Endothelial cell of umbilical vein (primary cell): Measurements from ENCODE around the gene ZNG1A. TPM values are rescaled to one million over a fixed set of nuclear protein-coding genes. Genes with fewer than 3 reads are reported as not detected.

Experiments
- BruUV-seq: library from RNA; stranded (reverse); fragments of 400-500 nt; replicated peaks from 2 replicates; lab custom pipeline; 2021; lab: Mats Ljungman, UMichigan
- CTCF ChIA-PET: fragments of 300-600, 350-600 bp; sonication (Branson Sonifier 250); formaldehyde crosslinking; loops from one replicate; lab custom pipeline; 2021; ENCODE audit warnings: antibody characterized with exemption, inconsistent platforms; lab: Charles Lee
- POLR2A ChIA-PET: fragments of 300-600, 350-600 bp; sonication (Branson Sonifier 250); formaldehyde crosslinking; loops from one replicate; lab custom pipeline; 2021; ENCODE audit warnings: antibody characterized with exemption, inconsistent platforms; lab: Charles Lee
- DNase-seq: peaks from one replicate; pipeline ENCODE4 v3.0.0-alpha.2; 2011; ENCODE audit warnings: low read depth, low spot score
- FAIRE-seq: peaks from 2 replicates; lab custom pipeline; 2011; peaks lifted over from hg19 to GRCh38; lab: Jason Lieb, UNC
- H2AFZ ChIP-seq: 2 replicates; pipeline ENCODE4 v1.6.0; 2012; ENCODE audit warnings: low read depth, low read length, control low read depth, inconsistent platforms
- H3K27ac ChIP-seq: 2 replicates; pipeline ENCODE4 v1.5.1; 2011; ENCODE audit warnings: low read depth, mild to moderate bottlenecking, control low read depth, low read length, moderate library complexity; ENCODE audit not compliant: insufficient read depth
- H3K27me3 ChIP-seq, 2 experiments: 2 replicates each; pipeline versions ENCODE4 v1.6.0 to v1.6.1; 2011; ENCODE audit warnings: low read length in 2 of 2, mixed read lengths in 1 of 2; ENCODE audit not compliant: control insufficient read depth in 2 of 2, insufficient read depth in 2 of 2
- H3K36me3 ChIP-seq, 2 experiments: 2 replicates in 1 of 2; 3 replicates in 1 of 2; pipeline ENCODE4 v1.5.1; 2011; ENCODE audit warnings: low read length in 2 of 2, mild to moderate bottlenecking in 1 of 2, moderate library complexity in 1 of 2; ENCODE audit not compliant: control insufficient read depth in 2 of 2, insufficient read depth in 2 of 2; ENCODE audit errors: extremely low read depth in 1 of 2
- H3K4me1 ChIP-seq: 3 replicates; pipeline ENCODE4 v1.5.1; 2011; ENCODE audit warnings: mild to moderate bottlenecking, low read length; ENCODE audit not compliant: control insufficient read depth, insufficient read depth; ENCODE audit errors: extremely low read depth
- H3K4me2 ChIP-seq: 2 replicates; pipeline ENCODE4 v1.6.1; 2011; ENCODE audit warnings: low read length, control low read depth, mixed read lengths; ENCODE audit not compliant: insufficient read depth
- H3K4me3 ChIP-seq, 3 experiments: fragments of 200-600 bp in 1 of 3; sonication (generic), shearing (Covaris generic) in 1 of 3; replicated peaks in 1 of 3; 2 replicates each; pipeline ENCODE4 v1.5.1; 2011 to 2016; ENCODE audit warnings: control low read depth in 3 of 3, low read length in 3 of 3, mild to moderate bottlenecking in 2 of 3, inconsistent platforms in 1 of 3, low read depth in 1 of 3, moderate library complexity in 1 of 3; ENCODE audit not compliant: insufficient read depth in 1 of 3
- H3K79me2 ChIP-seq: 2 replicates; pipeline ENCODE4 v1.6.0; 2012; ENCODE audit warnings: low read length, inconsistent platforms; ENCODE audit not compliant: control insufficient read depth, insufficient read depth
- H3K9ac ChIP-seq: replicated peaks from 2 replicates; pipeline ENCODE3; 2011; ENCODE audit warnings: low read length, control low read depth; ENCODE audit not compliant: insufficient read depth; ENCODE audit errors: extremely low read depth
- H3K9me1 ChIP-seq: replicated peaks from 3 replicates; pipeline ENCODE4 v1.6.0; 2011; ENCODE audit warnings: mild to moderate bottlenecking, low read length; ENCODE audit not compliant: control insufficient read depth, insufficient read depth; ENCODE audit errors: extremely low read depth
- H3K9me3 ChIP-seq: replicated peaks from 2 replicates; pipeline ENCODE4 v1.5.1; 2012; ENCODE audit warnings: low read length, inconsistent platforms; ENCODE audit not compliant: control insufficient read depth, insufficient read depth
- H4K20me1 ChIP-seq: replicated peaks from 2 replicates; pipeline ENCODE3; 2011; ENCODE audit warnings: mild to moderate bottlenecking, low read length; ENCODE audit not compliant: control insufficient read depth, insufficient read depth; ENCODE audit errors: extremely low read depth
- EZH2 ChIP-seq: IDR thresholded peaks from 2 replicates; pipeline ENCODE4 v1.6.1; 2012; ENCODE audit warnings: borderline replicate concordance, low read depth, mild to moderate bottlenecking, moderate library complexity, low read length, inconsistent platforms; ENCODE audit not compliant: severe bottlenecking
- FOS ChIP-seq: IDR thresholded peaks from 2 replicates; pipeline ENCODE4 v1.6.1; 2011; ENCODE audit warnings: mild to moderate bottlenecking, low read length, moderate library complexity, borderline replicate concordance; ENCODE audit not compliant: insufficient read depth
- GATA2 ChIP-seq: IDR thresholded peaks from 2 replicates; pipeline ENCODE4 v1.7.0; 2011; ENCODE audit warnings: low read depth, mild to moderate bottlenecking, moderate library complexity, mixed read lengths, low read length; ENCODE audit not compliant: insufficient read length, insufficient read depth
- JUN ChIP-seq: IDR thresholded peaks from 2 replicates; pipeline ENCODE4 v1.6.1; 2011; ENCODE audit warnings: borderline replicate concordance, low read depth; ENCODE audit not compliant: insufficient read length, insufficient read depth
- MYC ChIP-seq: IDR thresholded peaks from one replicate; pipeline ENCODE4 v1.6.1; 2011; ENCODE audit warnings: mild to moderate bottlenecking, low read depth, low read length
- POLR2A ChIP-seq: IDR thresholded peaks from 2 replicates; pipeline ENCODE4 v1.6.1; 2012; ENCODE audit warnings: low read depth, mild to moderate bottlenecking, control low read depth, low read length
- dilution Hi-C: fragments of 300-500 bp; cut with MboI; formaldehyde crosslinking; loops from one replicate; pipeline ENCODE4 v1.15.0; 2019; ENCODE audit warnings: low sequenced_read_pairs; ENCODE audit not compliant: extremely low pct_ligation_motif_present
- intact Hi-C: fragments of 100-400 bp; cut with micrococcal nuclease; formaldehyde crosslinking; loops from one replicate; pipeline ENCODE4 v1.10.0; 2022
- polyA plus RNA-seq, 4 experiments: library from polyadenylated mRNA; depleted of rRNA in 3 of 4; stranded (reverse) in 3 of 4; unstranded in 1 of 4; fragments of >200 nt; gene quantifications; 2 replicates each; pipeline versions ENCODE4 v1.2.1 to v1.2.3, GENCODE V29; 2011 to 2012; ENCODE audit warnings: missing spikeins in 1 of 4
- total RNA-seq: library from RNA; stranded (reverse); gene quantifications from 2 replicates; pipeline ENCODE4 v1.2.3, GENCODE V29; 2021
- TF ChIP-seq, protein P1 (sequence below): IDR thresholded peaks from 2 replicates; pipeline ENCODE4 v1.6.1; 2011; ENCODE audit not compliant: insufficient read depth, insufficient read length
- TF ChIP-seq, protein P2 (sequence below), 2 donors: IDR thresholded peaks; 1 replicate in 1 of 2; 2 replicates in 1 of 2; pipeline ENCODE4 v1.5.1; 2011; ENCODE audit warnings: low read length in 2 of 2, mild to moderate bottlenecking in 2 of 2, moderate library complexity in 2 of 2, control low read depth in 1 of 2, inconsistent platforms in 1 of 2, low read depth in 1 of 2; ENCODE audit not compliant: insufficient read depth in 1 of 2; ENCODE audit errors: extremely low read depth in 1 of 2

ZNG1A gene
- total and polyA plus RNA-seq, 2 donors (not counting 3 experiments of a cell fraction or from before 2014, with no cell fraction given), result 14.3 to 39.8 TPM

DNA sequence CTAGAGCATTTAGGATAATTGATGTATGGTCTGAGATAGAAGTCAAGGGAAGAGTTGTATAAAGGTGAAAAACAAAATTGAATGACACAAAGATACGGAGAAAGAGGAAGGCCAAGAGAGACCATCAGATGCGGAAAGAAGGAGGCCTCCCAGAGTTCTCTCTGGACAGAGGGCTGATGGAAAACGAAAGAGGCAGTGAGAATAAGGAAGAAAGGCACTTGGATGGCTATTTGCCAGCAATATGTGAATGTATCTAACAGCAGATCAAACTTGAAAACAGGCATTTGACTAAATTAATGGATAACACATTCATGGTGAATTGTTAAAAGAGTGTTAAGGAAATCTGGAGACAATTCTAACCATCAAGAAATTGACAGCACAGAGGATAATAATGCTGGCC lies 33.4 kb upstream of the ZNG1A start:
- ChIA-PET POLR2A (no interaction called here), CTCF (no interaction called here)
- H3K36me3 ChIP-seq, result no peaks in the 10 kb centered on the region
- H3K4me2 ChIP-seq, result no peak overlapping the region
- no peak overlapping the region for H3K27ac ChIP-seq
- TF ChIP-seq POLR2A (no peak), FOS (no peak), GATA2 (no peak)
- TF ChIP-seq, protein P1, sequence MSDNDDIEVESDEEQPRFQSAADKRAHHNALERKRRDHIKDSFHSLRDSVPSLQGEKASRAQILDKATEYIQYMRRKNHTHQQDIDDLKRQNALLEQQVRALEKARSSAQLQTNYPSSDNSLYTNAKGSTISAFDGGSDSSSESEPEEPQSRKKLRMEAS, result no peak
- H2AFZ ChIP-seq, result no peak overlapping the region
- no peak overlapping the region for H3K9ac ChIP-seq
- H3K79me2 ChIP-seq, result no peaks in the 10 kb centered on the region
- no TSS peak for BruUV-seq
- H3K9me1 ChIP-seq, result no peaks in the 10 kb centered on the region
- intact Hi-C loops, result no loop called here
- dilution Hi-C loops, result no loop called here
- no peak overlapping the region for H3K4me3 ChIP-seq
- no peak for FAIRE-seq
- peaks cover 2 to 29% of the 10 kb centered on the region in 2 experiments for H3K27me3 ChIP-seq
- H4K20me1 ChIP-seq, result no peaks in the 10 kb centered on the region
- H3K9me3 ChIP-seq, result no peaks in the 10 kb centered on the region
- peaks cover 3% of the 10 kb centered on the region for H3K4me1 ChIP-seq
- no peak for DNase-seq

DNA sequence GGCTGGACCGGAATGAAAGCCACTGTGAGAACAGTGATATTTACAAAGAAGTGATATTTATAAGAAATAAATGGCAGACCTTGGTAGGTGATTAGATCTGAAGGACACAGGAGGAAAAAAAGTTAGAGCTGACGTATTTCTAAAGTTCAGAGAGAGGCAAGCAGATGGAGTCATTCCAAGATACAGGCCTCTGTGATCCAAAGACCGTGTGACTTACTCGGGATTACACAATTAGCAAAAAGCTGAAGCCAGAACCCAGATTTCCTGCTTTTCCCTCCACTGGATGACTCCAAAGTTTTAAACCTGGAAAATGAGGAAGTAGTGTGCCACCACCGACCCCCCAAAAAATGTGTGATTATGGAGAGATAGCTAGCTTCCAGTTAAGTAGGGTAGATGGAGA lies 32.7 kb upstream of the ZNG1A start:
- H3K4me3 ChIP-seq, result no peak overlapping the region
- no peaks in the 10 kb centered on the region for H4K20me1 ChIP-seq
- no peaks in the 10 kb centered on the region for H3K9me3 ChIP-seq
- H3K9me1 ChIP-seq, result no peaks in the 10 kb centered on the region
- peaks cover 2 to 22% of the 10 kb centered on the region in 2 experiments for H3K27me3 ChIP-seq
- no peaks in the 10 kb centered on the region for H3K36me3 ChIP-seq
- H3K9ac ChIP-seq, result no peak overlapping the region
- H3K27ac ChIP-seq, result no peak overlapping the region
- intact Hi-C loops (no loop called here), dilution Hi-C loops (no loop called here)
- H3K4me1 ChIP-seq, result peaks cover 3% of the 10 kb centered on the region
- no peaks in the 10 kb centered on the region for H3K79me2 ChIP-seq
- ChIA-PET CTCF (no interaction called here), POLR2A (no interaction called here)
- FAIRE-seq, result no peak
- TF ChIP-seq MYC, result no peak
- TF ChIP-seq FOS, result no peak
- TF ChIP-seq JUN, result no peak
- no peak for TF ChIP-seq GATA2
- TF ChIP-seq EZH2, result no peak
- TF ChIP-seq, protein P2, sequence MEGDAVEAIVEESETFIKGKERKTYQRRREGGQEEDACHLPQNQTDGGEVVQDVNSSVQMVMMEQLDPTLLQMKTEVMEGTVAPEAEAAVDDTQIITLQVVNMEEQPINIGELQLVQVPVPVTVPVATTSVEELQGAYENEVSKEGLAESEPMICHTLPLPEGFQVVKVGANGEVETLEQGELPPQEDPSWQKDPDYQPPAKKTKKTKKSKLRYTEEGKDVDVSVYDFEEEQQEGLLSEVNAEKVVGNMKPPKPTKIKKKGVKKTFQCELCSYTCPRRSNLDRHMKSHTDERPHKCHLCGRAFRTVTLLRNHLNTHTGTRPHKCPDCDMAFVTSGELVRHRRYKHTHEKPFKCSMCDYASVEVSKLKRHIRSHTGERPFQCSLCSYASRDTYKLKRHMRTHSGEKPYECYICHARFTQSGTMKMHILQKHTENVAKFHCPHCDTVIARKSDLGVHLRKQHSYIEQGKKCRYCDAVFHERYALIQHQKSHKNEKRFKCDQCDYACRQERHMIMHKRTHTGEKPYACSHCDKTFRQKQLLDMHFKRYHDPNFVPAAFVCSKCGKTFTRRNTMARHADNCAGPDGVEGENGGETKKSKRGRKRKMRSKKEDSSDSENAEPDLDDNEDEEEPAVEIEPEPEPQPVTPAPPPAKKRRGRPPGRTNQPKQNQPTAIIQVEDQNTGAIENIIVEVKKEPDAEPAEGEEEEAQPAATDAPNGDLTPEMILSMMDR (IDR thresholded peaks at IDR 0.05; ENCODE audit: extremely low read depth in 1 of 2, insufficient read depth in 1 of 2, low read depth in 1 of 2, low read length in 2 of 2), result no peak
- TF ChIP-seq, protein P1, result no peak
- no peak for TF ChIP-seq POLR2A
- BruUV-seq, result no TSS peak
- H3K4me2 ChIP-seq, result no peak overlapping the region
- no peak overlapping the region for H2AFZ ChIP-seq
- no peak for DNase-seq
